NCI-H2227 (cell line): ENCODE data around the gene TMEM26.

ENCODE experiments used
- DNase-seq: peaks from one replicate; lab custom pipeline; 2025; ENCODE audit not compliant: unreplicated experiment; lab: John Stamatoyannopoulos, UW

TMEM26 gene

GRCh38 chr10:61452655-61453641 is at the start of gene TMEM26:
TSS of gene TMEM26 (minus strand) at chr10:61453381. CDS start at chr10:61453081, 300 bp downstream.
- DNase-seq: peak; percentile 51

- DNase-seq: no peak
Measured at GRCh38 chr10:61500460-61500859, 47.3 kb upstream of the TMEM26 start.

- no peak for DNase-seq
Measured at GRCh38 chr10:61492364-61492995, 39.3 kb upstream of the TMEM26 start.

- no peak for DNase-seq
Measured at GRCh38 chr10:61487506-61487905, 34.3 kb upstream of the TMEM26 start.

GRCh38 chr10:61486738-61487396 is 33.7 kb upstream of the TMEM26 start:
- DNase-seq: no peak

- no peak for DNase-seq
Measured at GRCh38 chr10:61486251-61486650, 33.1 kb upstream of the TMEM26 start.

GRCh38 chr10:61481597-61481996 is 28.4 kb upstream of the TMEM26 start:
- no peak for DNase-seq

GRCh38 chr10:61480208-61480607 is 27.0 kb upstream of the TMEM26 start:
- DNase-seq: no peak

GRCh38 chr10:61478621-61479312 is 25.6 kb upstream of the TMEM26 start:
- DNase-seq: no peak

- DNase-seq: no peak
Measured at GRCh38 chr10:61477451-61477850, 24.3 kb upstream of the TMEM26 start.

GRCh38 chr10:61476529-61476928 is 23.3 kb upstream of the TMEM26 start:
- no peak for DNase-seq

GRCh38 chr10:61475449-61475873 is 22.3 kb upstream of the TMEM26 start:
- DNase-seq: no peak

GRCh38 chr10:61472090-61472674 is 19.0 kb upstream of the TMEM26 start:
- DNase-seq: no peak

- DNase-seq: no peak
Measured at GRCh38 chr10:61471491-61471890, 18.3 kb upstream of the TMEM26 start.

GRCh38 chr10:61470740-61471139 is 17.6 kb upstream of the TMEM26 start:
- DNase-seq: no peak

- DNase-seq: no peak
Measured at GRCh38 chr10:61465901-61466632, 12.9 kb upstream of the TMEM26 start.

GRCh38 chr10:61465171-61465496 is 12.0 kb upstream of the TMEM26 start:
- DNase-seq: no peak

- DNase-seq: no peak
Measured at GRCh38 chr10:61464461-61465170, 11.4 kb upstream of the TMEM26 start.
